GM21528 (cell line): ENCODE results near the gene RBPJL.

Experiments used
- ATAC-seq: cut with Tn5 transposase; IDR thresholded peaks from one replicate; pipeline ENCODE4 v1.9.1; 2021; ENCODE audit warnings: mild to moderate bottlenecking, moderate library complexity; ENCODE audit not compliant: unreplicated experiment, low FRiP score

RBPJL gene

DNA sequence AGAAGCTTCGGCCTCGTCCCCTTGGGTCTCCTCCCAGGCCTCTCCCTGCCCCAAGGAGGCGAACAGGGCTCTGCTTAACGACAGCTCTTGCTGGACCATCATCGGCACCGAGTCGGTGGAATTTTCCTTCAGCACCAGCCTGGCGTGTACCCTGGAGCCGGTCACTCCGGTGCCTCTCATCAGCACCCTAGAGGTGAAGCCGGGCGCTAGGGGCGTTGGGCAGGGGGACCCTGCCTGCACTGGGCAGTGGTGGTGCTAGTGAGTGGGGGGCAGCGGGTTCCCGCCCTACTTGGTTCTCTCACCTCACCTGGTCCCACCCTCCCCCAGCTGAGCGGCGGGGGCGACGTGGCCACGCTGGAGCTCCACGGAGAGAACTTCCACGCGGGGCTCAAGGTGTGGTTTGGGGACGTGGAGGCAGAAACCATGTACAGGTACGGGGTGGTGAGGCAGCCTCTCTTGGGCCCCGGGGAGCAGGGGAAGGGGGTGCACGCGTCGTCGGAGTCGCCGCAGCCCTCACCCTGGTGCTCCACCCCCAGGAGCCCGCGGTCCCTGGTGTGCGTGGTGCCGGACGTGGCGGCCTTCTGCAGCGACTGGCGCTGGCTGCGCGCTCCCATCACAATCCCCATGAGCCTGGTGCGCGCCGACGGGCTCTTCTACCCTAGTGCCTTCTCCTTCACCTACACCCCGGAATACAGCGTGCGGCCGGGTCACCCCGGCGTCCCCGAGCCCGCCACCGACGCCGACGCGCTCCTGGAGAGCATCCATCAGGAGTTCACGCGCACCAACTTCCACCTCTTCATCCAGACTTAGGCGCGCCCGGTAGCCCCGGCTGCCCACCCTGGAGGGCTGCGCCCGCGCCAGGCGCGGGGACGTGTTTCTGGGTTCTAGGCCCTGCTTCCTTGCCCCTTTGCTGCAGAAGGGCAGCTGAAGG lies 9.8 kb downstream of the RBPJL start:
- ATAC-seq, result no peak

- ATAC-seq, result no peak
These were observed 11.2 kb downstream of the RBPJL start for GRCh38 chr20:45317826-45318225.

DNA sequence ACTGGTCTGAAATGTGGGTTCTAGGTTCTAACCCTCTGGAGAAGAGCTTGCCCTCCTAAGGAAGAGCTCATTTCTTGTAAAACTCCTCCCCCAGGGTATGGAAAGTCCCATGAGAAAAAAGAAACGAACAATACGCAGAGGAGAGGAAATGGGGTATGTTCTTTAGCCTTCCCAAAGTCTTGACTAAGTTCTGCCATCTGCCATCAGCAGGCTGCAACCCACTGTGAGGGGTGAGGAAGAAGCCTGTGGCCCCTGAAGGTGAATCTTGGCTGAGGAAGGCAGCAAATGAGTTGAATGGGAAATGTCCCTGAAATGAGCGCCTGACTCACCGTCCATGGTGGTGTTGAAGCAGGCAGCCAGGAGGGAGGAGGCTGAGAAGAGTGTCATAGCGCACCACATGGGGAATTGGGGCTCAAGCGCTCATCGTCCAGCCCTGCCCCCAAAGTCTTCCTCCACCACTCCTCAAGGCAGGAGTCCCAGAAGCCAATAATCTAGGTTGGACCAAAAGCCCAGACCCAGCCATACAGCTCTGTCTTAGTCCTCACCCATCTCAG lies 11.8 kb downstream of the RBPJL start:
- ATAC-seq, result no peak

- ATAC-seq, result no peak
These were observed 12.3 kb downstream of the RBPJL start for GRCh38 chr20:45318948-45319347.

GRCh38 chr20:45320948-45321595 lies 14.4 kb downstream of the RBPJL start:
- ATAC-seq, result no peak

GRCh38 chr20:45322952-45323383 lies 16.3 kb downstream of the RBPJL start:
- no peak for ATAC-seq

GRCh38 chr20:45323731-45324130 lies 17.1 kb downstream of the RBPJL start:
- no peak for ATAC-seq

DNA sequence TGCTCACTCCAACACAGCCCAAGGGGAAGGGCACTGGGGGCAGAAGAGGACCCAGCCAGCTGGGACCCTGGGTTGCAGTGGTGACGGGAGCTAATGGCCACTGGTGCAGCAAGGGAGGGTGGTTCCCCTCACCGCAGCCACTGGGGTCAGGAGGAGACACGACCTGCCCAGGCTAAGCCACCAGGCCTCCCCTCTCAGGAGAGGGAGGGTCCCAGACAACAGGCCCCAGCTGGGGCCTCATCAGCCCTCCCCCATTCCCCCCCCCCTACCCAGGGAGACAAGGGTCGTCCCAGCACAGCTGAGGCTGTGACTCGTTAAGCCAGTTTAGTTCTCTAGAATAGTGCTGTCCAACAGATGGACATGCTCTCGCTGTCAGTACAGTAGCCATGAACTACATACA lies 18.7 kb downstream of the RBPJL start:
- no peak for ATAC-seq

DNA sequence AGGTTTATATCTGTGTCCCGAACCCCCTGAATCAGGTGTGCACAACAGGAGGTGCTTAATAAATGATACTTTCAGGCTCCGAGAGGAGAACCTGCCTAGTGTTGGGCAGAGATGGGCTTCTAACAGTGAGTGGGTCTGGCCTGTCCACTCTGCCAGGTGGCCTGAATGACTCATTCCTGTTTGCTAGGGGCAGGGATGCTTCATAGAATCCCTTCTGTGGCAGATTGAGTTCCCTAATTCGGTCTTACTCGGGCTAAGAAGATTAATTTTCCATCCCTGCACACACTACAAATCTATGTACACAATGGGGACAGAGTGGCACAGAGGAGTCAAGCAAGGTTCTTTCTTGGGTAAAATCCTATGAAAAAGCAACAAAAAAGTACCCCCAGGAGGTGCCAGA lies 21.8 kb downstream of the RBPJL start:
- ATAC-seq, result no peak

DNA sequence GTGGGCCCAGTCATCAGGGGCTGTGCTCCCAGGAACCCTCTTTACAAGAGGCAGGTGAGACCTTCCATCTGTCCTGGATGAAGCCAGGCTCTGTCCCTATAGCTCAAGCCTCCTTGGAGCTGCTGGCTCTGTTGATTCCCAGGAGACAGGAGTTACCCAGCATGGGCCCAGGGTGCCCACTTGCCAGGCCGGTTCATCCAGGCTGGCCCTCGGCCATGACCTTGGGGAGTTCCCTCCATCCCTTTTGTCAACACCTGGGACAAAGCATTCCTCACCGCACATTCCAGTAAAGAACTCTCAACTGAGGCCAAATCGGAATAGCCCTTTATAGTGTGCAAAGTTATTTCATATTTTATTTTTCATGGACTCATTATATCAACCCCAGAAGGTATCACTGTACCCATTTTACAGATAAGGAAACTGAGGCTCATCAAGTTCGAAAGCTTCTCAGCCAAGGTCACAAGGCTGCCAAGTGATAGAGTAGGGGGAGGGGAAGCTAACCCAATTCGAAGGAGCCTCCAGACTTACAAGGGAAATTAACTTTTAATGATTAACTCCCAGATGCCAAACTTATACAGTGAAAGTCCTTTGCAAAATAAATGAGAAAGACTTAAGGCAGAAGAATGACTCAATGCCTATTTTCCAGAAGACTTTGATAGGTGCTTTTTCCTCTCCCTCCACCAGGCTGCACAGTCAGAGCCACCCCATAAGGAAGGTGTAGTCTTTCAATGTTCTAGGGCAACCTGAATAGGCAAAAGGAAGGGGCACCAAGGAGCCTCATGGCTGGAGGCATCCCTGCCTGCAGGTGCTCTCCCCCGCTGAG lies 23.1 kb downstream of the RBPJL start:
- no peak for ATAC-seq

DNA sequence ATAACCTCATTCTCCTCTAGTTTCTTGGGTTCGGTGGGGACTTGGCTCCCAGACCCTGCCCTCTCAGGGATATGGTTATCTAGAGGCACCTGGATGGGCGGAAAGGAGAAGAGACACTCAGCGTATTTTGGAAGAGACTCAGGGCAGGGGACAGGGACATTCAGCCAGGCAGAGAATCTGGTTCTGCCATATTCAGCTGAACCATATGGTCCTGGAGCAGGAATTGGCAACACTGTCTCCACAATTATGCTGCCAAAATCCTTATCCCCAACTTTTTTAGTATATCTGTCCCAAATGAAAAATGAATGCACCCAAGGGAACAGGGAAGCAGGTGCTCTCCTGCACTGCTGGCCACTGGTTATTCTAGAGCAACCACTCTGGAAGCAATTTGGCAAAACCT lies 23.8 kb downstream of the RBPJL start:
- ATAC-seq, result no peak

GRCh38 chr20:45336530-45337366 lies 30.1 kb downstream of the RBPJL start:
- no peak for ATAC-seq

DNA sequence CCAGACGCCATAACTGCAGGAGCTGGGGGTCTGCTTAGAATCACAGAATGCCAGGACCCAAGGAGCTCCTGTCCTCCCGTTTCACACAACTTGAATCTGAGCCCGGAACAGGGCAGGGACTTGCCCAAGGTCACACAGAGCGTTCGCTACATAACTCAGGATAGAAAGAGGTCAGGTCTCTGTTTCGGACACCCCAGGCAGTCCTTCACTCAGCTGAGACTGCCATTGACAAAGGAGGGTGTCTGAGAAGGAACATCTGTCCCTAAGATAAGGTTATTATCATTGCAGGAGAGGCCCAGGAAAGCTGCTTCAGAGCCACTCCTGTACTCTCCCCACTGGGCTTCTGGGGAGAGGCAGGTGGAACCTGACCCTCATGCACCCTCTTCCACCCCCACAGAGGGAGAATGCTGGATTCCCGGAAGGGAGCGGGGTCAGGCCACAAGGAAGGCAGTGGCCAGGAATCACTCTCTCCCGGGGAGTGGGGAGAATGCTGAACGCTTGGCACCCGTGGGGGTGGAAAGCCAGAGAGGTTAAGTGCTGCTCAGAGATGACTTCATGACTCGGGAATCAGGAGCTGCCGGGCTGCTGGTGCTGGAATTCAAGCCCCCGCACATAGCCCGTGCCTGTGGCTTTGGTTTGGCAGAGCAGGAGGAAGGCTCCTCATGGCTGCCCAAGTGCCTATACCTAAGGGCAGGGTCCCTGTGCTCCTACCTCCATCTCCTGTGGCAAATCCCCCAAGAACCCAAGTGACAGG lies 30.9 kb downstream of the RBPJL start:
- ATAC-seq, result no peak

DNA sequence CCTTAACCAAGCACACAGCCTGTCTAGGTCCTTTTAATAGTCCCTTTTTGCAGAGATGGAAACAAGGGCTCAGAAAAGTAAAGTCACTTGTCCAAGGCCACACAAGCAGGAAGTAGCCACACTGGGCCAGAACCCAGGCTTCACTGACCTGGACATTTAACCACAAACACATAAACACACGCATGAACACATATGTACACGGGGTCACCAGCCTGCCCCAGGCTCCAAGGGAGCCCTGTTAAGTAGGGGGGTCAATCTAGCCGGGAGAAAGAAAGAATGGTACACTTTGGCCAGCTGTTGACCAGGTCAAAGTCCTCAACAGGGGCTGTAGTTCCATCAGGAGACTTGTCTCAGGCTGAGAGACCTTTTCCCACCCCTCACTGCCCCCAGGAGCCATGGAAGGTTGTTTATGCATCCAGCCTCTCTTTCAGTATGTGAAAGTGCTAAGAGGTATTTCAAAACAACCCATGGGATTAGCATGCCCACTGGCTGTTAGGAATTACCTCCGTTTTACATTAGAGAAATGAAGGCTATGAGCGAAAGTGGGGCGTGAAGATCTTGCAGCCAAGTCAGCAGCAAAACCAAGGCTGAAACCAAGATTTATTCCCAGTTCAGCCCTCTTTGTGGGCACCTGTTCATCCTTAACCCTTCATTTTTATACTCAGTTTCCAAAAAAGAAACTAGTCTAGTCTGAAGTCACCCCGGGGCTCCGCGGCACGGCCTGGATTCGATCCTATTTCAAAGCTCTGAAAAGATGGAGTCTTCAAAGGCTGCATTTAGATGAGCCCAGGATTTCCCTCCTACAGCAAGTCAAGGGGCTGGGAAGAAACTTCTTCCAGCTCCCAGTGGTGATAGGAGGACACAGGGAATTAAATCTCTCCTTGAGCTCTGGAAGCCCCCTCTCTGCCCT lies 31.7 kb downstream of the RBPJL start:
- no peak for ATAC-seq

GRCh38 chr20:45339084-45339483 lies 32.4 kb downstream of the RBPJL start:
- ATAC-seq, result no peak

DNA sequence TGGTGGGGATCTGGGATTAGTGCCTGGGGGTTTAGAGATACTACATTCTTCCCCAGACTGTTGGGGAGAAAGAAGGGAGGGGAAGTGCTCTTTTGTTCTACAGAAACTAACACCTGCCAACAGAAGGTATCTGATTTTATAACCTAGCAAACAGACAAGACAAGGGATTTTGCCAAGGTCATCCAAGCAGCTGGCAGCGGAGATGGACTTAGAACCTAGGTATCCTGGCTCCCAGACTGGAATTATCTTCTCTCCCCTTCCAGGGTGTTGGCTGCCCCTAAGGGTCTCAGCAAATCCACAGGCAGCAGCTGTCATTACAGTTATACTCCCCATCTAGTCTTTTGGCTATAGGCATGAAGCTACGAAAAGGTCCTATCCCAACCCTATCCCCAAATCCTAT lies 33.2 kb downstream of the RBPJL start:
- no peak for ATAC-seq

DNA sequence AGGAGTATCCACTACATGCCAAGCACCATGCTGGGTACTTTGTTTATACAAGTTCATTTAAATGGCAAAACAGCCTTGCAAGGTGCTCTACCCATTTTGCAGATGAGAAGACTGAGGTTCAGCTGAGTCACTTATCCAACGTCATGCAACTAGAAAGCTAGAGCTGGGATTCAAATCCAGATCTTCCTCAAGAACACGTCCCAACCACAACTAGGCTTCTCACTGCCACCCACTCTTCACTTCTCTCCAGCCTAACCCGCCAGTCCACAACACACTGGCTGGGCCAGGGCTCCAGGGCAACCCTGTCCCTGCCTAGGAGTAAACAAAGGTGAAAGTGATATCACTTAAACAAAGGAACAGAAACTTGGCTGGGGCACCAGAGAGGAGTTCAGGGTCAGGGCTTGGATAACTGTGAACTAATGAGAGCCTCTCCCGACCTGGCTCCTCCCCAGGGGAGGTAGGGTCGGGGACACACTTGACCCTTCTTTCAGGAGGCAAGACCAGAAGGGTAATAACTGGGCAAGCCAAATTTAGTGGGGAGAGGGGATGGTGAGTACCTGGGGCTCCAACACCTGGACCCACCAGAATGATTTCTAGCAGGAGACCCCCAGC lies 33.7 kb downstream of the RBPJL start:
- ATAC-seq, result no peak

GRCh38 chr20:45340951-45341350 lies 34.3 kb downstream of the RBPJL start:
- ATAC-seq, result no peak
